GM15510 (cell line): ENCODE data around the gene ANKFY1.

Experiments used
- POLR2A ChIP-seq: IDR thresholded peaks from 3 replicates; pipeline ENCODE4 v1.6.1; 2011; ENCODE audit warnings: borderline replicate concordance; ENCODE audit not compliant: insufficient read length; ENCODE audit errors: extremely low read depth

ANKFY1 gene

DNA sequence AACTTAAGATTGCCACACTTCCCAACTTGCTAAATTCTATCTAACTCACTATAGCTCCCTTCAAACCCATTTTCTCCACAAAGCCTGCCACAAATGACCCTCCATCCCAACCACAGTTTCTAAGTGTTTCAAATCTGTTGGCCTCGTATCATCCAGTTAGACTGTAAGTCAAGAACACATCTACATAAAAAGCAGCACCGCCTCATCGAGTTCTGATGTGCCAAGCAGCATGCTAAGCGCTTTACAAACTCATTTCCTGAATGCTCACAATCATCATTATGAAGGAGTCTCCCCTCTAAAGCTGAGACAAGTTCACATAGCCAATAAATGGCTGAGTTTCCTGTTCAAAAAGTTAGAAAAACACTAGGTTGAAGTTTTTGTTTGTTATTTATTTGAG, 9.2 kb upstream of the ANKFY1 start:
- TF ChIP-seq POLR2A: no peak

GRCh38 chr17:4272213-4272971, 8.6 kb upstream of the ANKFY1 start:
- TF ChIP-seq POLR2A: no peak

GRCh38 chr17:4270736-4271135, 7.0 kb upstream of the ANKFY1 start:
- no peak for TF ChIP-seq POLR2A

- no peak for TF ChIP-seq POLR2A
Observed at GRCh38 chr17:4269915-4270314, 6.1 kb upstream of the ANKFY1 start.

DNA sequence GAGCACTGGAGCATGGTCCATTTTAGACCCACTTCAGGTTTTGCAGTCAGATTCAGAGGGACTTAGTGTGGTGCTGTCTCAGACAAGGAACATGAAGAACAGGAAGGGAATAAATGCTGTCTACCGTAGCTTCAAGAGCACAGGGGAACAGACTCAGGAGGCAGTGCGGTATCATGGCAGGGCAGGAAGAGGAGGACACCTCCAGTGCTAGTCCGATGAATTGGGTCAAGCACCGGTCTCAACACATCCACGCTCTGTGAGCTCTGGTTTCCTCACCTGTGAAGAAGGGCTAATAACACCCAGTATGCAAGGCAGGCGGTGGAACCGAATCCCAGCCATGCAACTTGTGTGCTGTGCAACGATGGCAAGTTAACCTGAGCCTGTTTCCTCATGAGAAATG, 3.6 kb upstream of the ANKFY1 start:
- no peak for TF ChIP-seq POLR2A

DNA sequence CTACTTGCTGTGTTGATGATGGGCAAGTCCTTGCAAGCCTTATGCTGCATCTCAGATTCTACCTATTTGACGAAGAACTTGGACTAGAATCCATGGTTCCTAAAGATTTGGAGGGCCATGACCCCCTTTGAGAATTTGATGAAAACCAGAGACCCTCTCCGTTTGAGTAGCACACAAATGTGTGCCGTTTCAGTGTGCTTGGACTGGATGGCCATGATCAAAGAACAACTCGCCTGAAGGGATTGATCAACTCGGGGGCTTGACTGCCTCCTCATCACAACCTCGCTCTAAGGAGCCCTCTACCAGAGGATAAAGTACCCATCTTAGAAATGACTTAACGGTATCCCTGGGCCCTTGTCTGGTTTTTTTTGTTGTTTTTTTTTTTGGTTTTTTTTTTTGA, 2.8 kb upstream of the ANKFY1 start:
- no peak for TF ChIP-seq POLR2A

GRCh38 chr17:4262703-4263102, 1.1 kb downstream of the ANKFY1 start:
- no peak for TF ChIP-seq POLR2A

- TF ChIP-seq POLR2A: no peak
Observed at GRCh38 chr17:4261452-4261851, 2.3 kb downstream of the ANKFY1 start.

DNA sequence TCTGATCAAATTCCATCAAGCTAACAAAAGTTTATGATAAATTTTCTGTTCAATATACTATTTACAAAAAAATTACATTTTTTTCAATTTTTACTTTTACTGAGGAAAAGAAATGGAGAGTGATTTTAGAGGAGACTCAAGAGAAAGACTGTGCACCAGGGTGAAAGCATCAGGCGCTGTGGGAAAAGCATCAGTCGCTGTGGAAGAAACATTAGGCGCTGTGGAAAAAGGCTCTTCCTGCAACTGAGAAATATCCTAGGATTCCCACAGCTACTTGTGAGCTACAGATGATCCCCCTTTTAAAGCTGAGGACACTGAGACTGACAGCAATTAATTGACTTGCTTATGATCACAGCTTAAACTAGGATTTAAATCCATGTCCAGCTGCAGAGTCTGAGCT, 4.9 kb downstream of the ANKFY1 start:
- no peak for TF ChIP-seq POLR2A

GRCh38 chr17:4256952-4257351, 6.8 kb downstream of the ANKFY1 start:
- no peak for TF ChIP-seq POLR2A

- TF ChIP-seq POLR2A: no peak
Observed at GRCh38 chr17:4250887-4251286, 12.9 kb downstream of the ANKFY1 start.

DNA sequence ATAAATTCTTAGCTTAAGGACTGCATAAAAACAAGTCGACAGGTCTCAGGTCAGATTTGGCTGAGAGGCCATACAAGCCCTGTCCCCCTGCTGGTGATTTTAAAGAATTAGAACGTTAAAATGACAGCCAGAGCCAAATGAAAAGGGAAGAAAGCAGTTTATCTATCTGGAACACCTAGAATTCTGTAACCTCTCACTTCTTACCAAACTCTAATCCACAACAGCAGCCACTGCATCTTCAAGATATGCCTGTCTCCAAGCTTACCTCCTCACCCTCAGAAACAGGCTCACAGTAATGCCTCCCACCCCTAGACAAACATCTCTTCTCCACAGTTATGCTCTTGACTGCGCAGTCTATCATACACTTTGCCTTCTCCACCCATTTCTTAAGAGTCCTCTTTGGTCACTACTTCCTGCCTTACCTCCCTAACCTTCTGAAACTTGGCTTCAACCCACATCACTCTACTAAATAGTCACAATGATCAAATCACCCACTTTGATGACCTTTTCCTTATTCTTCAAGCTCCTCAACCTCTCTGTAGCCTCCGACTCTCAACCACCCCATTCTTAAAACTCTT, 14.2 kb downstream of the ANKFY1 start:
- TF ChIP-seq POLR2A: no peak

DNA sequence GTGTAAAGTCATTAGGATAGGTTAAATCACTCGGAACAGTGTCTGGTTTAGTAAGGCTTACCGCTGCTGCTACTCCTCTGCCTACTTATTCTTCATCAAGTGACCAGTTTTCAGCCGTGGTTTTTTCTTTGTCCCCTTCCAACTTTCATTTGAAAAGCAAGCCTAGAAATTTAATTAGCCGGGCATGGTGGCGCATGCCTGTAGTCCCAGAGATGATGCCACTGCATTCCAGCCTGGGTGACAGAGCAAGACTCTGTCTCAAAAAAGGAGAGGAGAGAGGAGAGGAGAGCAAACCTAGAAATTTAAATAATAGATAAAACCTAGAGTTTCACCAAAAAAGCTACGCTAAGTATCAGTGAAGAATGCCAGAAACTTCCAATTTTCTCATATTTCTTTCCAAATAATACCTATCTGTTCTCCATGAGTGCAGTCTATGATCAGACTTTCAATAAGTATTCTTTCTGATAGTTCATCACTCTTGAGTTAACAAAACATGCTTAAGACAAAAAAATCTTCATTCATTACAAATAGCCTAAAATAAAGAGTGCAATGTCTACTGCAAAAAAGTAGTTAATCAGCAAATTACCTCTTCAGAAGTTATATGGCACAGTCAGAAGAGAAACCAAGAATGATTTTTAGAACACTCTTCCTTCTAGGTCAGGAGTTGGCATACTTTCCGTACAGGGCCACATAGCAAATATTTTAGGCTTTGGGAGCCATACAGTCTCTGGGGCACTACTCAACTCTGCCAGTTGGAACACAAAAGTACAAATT, 15.1 kb downstream of the ANKFY1 start:
- no peak for TF ChIP-seq POLR2A

DNA sequence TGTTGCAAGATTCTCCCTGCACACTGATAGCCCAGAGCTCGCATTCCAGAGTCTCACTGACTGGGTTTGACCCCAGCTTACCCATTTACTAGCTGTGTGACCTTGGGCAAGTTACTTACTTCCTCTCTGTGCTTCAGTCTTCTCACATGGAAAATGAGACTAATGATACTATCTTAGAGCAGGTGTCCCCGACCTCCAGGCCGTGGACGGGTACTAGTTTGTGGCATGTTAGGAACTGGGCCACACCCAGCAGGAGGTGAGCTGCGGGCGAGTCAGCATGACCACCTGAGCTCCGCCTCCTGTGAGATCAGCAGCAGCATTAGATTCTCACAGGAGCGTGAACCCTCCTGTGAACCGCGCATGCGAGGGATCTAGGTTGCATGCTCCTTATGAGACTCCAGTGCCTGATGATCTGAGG, 15.8 kb downstream of the ANKFY1 start:
- TF ChIP-seq POLR2A: no peak

DNA sequence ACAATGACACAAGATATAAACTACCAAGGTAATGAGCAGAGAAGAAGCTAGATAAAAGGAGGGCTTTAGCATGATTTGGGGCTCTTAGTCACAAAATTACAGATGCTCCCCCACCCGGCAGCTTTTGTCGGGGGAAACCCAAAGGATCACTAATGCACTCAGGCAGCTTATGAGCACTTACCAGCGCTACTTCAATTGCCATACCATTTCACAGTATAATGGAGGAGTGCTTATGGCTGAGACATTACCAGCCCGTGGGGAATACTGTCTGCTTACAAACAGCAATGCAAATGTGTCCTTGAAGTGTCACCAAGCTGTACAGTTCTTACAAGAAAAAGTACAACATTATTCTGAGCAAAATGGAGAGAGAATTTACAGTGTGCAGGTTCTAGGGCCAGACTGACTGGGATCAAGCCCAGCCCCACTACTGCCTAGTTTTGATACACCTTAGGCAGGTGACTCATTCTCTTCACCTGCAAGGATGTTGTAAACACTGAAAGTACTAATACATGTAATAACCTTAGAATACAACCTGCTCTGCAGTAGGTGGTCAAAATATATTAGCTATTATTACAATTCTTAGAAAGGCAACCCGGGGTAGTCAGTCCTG, 16.3 kb downstream of the ANKFY1 start:
- no peak for TF ChIP-seq POLR2A
